GM19328 (cell line): ENCODE results near the gene ADGRD1.
A peak's percentile ranks its signal among the peaks of the same experiment; 100 is the strongest.

Source experiments
- ATAC-seq: cut with Tn5 transposase; IDR thresholded peaks from one replicate; pipeline ENCODE4 v1.9.1; 2021; ENCODE audit warnings: mild to moderate bottlenecking, moderate library complexity; ENCODE audit not compliant: unreplicated experiment

The ADGRD1 gene

GRCh38 chr12:130965214-130965613 lies 11.5 kb downstream of the ADGRD1 start:
- ATAC-seq: no peak

DNA sequence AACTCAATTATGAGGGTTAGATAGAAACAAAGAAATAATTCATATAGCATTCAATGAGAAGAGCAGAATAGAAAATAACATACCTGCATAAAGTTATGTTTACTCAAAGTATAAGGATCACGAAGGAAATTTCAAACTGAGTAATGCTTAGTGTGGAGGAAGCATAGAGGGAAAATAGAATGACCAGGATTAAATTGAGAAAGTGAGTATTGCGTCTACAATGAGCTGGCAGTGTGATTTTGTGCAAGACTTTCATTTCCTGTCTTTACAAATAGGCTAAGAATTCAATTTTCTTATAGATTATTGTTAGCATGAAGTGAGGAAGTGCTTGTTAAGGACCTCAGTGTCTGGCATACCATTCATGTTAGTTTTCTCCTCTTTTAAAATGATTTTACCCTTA lies 12.0 kb downstream of the ADGRD1 start:
- no peak for ATAC-seq

GRCh38 chr12:130966443-130967030 lies 12.8 kb downstream of the ADGRD1 start:
- ATAC-seq: no peak

GRCh38 chr12:130967636-130968035 lies 13.9 kb downstream of the ADGRD1 start:
- ATAC-seq: no peak

- ATAC-seq: no peak
Observed at GRCh38 chr12:130968611-130969010, 14.9 kb downstream of the ADGRD1 start.

- ATAC-seq: no peak
Observed at GRCh38 chr12:130969223-130969622, 15.5 kb downstream of the ADGRD1 start.

DNA sequence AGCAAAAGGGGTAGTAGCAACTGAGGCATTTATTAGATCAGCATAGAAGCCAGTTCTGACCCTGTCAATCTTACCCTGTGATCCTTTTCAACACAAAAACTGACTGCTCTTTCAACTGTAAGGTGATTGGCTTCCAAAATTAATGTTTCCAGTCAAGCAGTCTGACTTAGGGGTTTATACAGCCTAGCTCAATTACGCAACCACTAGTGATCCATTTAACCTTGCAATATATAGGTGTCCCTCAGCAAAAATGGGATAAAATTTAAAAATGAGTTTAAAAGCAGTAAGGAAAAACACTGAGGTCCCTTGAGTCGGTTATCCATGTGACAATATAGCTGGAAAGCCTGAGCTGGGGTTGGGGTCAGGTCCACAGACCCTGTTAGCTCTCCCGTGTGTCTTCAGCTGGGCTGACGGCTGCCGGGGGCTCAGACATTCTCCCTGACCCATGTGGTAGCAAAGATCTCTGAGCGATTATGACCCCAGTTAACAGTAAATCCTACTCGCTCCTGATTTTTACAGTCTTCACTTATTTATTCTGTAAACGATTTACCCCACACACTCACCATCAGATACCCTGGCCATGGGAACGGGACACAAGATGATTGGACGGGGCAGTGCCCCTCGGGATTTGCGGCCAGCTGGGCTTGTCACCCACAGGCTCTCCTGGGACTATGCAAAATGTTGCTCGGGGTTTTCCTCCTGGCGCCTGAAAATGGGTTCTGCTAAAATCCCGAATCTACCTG lies 16.6 kb downstream of the ADGRD1 start:
- ATAC-seq: peak; percentile 69

GRCh38 chr12:130970908-130971233 lies 17.2 kb downstream of the ADGRD1 start:
- ATAC-seq: no peak

DNA sequence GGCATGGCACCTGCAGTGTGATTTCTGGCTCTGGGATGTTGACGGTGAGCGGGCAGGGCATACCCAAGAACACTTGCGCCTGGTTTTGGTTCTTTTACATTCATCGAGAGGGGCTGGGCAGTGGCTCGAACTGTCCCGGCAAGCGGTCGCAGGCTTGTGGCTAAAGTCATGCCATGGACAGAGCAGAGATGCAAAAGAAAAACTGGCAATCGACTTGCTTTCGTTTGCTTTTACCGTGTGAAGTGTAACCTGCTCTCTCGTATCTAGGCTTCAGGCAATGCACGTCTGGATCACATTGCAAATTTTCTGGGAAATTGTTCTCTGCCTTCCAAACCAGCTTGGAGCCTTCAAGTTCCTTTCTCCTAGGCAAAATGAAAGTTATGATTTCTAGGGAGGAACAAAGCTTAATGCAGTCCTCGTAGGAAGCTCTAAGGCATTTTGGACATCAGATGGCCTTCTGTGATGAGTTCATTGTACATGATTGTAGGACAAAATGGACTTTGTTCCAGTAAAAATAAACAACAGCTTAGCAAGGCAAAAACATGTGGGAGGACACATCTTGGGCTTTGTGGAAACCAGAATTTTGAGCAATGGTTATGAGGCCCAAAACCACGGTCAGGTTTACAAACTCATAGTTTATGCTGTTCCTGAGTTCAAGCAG lies 18.3 kb downstream of the ADGRD1 start:
- ATAC-seq: no peak

- ATAC-seq: no peak
Observed at GRCh38 chr12:130972586-130972950, 18.9 kb downstream of the ADGRD1 start.

DNA sequence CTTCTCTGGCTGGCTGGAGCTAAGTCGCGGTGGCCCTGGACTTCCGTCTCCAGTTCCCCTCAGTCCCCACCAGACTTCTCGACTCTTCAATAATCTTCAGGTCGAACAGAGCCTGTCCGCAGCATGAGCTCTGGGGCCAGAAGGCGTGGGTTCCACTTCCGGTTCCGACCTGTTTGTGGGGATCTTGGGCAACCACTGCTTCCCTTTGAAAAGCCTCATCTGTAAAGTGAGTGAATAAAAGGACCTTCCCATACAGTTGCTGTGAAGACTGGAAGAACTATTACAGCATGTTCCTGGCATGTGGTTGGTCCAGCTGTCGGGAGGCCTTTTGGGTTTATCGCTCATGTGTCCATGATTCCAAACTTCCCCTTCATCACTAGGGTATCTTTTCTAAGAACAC lies 19.4 kb downstream of the ADGRD1 start:
- no peak for ATAC-seq

GRCh38 chr12:130973906-130974305 lies 20.2 kb downstream of the ADGRD1 start:
- ATAC-seq: no peak

GRCh38 chr12:130975116-130975515 lies 21.4 kb downstream of the ADGRD1 start:
- ATAC-seq: no peak

GRCh38 chr12:130976171-130976720 lies 22.5 kb downstream of the ADGRD1 start:
- ATAC-seq: no peak

DNA sequence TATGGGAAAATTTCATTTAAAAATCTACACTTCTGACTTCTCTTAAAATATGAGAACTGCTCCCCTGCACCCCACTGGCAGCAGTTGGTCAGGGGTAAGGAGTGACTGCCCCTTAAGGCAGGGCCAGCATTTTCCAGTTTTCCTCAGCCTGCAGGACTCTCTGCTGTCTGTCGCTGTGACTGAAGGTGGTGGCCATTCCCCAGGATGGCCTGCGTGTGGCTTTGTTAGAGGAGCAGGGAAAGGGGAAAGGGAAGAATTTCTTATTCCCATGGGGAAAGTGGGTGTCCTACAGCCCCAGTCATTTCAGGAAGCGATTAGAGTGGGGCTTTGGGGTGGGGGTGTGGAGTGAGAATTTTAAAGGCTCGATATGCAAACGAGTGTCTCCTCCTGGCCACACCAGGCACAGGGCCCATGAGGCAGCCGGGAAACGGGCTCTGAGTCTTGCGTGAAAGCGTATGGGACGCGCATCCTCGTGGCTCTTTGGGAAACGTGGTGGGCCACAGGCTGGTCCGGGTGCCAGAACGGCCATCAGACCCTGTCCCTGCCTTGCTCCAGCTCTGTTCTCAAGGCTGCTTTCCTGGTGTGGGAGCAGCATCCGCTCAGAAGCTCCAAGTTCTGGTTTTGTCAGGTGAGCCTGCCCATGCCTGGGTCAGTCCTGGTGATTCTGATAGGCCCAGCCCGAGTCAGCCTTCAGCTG lies 23.5 kb downstream of the ADGRD1 start:
- no peak for ATAC-seq

GRCh38 chr12:130977743-130978095 lies 24.0 kb downstream of the ADGRD1 start:
- no peak for ATAC-seq

- ATAC-seq: no peak
Observed at GRCh38 chr12:130978785-130979184, 25.1 kb downstream of the ADGRD1 start.

DNA sequence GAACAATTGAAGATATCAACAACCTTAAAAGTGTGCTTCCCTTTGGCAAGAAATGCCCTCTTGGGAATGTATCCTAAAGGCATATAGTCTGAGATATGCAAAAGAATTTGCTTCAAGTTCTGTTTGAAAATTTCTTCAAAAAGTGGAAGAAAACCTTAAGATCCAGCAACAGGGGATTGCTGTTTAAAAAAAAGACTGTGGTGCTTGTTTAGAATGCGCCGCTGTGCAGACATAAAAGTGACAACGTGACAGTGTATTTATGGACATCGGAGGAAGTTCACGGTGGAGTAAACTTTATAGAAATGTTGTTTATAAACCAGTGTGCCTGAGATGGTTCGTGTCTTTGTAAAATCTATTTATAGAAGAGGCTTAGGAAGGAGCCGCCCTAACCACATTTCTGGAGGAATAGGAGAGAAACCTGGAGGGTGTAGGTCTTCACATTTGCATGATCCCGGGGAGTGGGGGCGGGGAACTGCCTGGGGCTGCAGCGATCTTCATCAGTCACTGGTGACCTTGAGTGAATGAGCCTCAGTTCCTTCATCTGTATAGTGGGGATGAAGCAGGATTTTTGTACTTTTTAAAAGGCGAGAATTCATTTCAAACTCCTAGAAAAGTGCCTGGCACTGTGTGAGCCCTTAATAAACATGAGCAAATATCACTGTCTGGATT lies 27.5 kb downstream of the ADGRD1 start:
- ATAC-seq: no peak

GRCh38 chr12:130981911-130982310 lies 28.2 kb downstream of the ADGRD1 start:
- no peak for ATAC-seq

DNA sequence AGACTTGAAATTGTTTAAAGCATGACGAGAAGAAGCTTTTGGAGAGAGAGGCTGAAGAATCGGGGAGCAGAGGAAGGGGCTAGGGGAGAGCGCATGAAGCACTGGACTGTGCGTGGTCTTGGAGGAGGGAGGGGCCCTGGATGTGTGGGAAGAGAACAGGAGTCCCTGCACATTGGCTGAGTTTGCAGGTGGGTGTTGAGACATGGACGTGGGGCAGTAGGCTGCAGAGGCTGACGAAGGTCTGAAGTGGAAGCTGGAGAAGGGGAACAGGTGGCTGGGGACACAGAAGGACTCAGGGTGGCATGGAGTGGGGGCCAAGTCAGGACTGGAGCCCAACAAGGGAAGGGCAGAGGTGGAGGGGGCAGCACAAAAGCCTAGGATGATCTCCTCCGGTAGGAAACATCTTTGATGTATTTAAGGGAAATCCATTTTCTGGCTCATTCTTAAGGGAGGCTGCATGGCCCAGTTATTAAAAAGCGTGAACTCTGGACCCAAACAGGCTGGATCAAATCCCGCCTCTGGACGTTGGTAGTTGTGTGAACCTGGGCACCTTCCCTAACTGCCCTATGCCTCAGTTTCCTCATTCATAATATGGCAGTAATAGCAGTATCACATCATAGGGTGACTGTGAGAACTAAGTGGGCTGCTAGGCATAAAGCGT lies 29.0 kb downstream of the ADGRD1 start:
- ATAC-seq: no peak
